Measurements from ENCODE around the gene RNF220. TPM values are rescaled to one million over a fixed set of nuclear protein-coding genes. Genes with fewer than 3 reads are reported as not detected.
A peak's percentile ranks its signal among the peaks of the same experiment; 100 is the strongest.

The RNF220 gene
- total RNA-seq, 4 donors from 2014 or later, result 112 to 134 (median 132) TPM

DNA sequence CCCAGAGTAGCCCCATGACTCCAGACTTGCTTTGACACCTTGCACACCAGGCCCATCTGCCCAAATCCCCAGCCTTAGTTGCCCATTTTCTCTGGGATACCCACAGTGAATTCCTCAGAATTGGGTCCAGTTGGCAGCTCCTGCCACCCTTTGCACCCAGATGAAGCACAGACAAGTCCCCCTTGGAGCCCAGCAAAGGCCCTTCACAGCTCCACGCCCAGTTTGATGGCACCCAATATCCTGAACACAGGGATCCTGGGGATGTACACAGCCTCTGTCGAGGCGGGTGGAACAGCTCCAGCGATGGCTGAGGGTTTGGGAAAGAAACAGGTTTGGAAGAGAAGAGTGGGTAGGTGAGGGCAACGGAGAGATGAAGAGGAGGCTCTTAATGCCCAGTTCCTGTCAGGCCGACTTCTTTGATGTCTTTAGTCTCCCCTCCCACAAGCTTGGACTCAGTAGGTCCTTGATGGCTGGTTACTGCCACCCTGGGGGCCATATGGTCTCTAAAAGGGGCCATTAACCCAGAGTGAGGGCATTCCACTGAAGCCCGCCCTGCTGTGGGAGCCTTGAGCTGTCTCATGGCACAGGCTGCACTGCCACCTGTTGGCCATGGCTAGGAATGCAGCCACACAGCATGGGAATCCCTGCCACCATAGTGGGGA lies 247.5 kb downstream of the RNF220 start:
- TF ChIP-seq POLR2A (IDR thresholded peaks at IDR 0.05) (no peak), EP300 (IDR thresholded peaks at IDR 0.05) (no peak), CTCF (IDR thresholded peaks at IDR 0.05) (peak in 3 of 4 experiments; percentile 94 to 97 (median 97)), POLR2AphosphoS5 (IDR thresholded peaks at IDR 0.05) (no peak)
- peak overlapping the region in 2 of 4 donors; percentile 23 to 53 for H3K27ac ChIP-seq
- H3K36me3 ChIP-seq, result peaks cover 0 to 72% of the 10 kb centered on the region in 2 donors

DNA sequence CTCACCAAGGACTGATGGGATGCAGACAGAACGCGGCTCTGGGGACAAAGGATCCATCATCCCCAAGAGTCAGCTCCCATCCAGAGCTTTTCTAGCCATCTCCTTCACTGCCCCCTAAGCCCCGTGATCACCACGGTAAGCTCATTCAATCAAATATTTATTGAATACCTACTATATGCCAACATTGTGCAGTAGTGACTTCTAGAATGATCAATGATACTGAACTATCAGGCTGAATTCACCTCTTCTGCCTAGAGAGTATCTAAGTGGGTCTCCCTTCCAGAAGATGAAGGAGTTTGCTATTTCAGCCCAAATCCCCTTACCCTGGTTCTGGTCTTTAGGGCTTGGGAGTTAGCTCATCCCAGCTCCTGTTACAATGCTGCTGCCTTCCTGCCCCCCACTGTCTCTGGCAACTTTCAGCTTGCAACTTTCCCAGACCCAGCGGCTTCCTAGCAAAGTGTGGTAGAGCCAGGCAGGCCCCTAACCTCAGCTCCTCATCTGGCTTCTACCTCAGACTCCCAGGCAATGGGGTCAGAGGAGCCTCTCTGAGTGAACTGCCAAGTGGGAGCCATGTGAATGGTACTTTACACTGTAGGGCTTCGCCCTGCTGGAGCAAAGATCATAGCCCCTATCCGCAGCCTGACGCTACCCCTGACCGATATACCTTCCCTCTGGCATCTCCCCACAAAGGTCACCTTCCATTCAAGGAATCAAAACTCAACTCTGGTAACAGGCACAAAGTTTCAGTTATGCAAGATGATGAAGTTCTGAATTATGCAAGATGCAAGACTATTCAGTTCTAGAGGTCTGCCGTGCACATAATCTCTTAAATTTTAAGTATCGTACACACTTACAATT lies 248.3 kb downstream of the RNF220 start:
- Histone ChIP-seq H3K27ac (no peak overlapping the region), H3K9me3 (no peaks in the 10 kb centered on the region), H3K36me3 (peaks cover 0 to 65% of the 10 kb centered on the region in 2 donors), H3K27me3 (no peaks in the 10 kb centered on the region), H3K4me3 (no peak overlapping the region), H3K4me1 (peaks cover 0 to 7% (median 0%) of the 10 kb centered on the region in 3 donors)
- TF ChIP-seq POLR2AphosphoS5 (IDR thresholded peaks at IDR 0.05) (no peak), EP300 (IDR thresholded peaks at IDR 0.05) (no peak), CTCF (IDR thresholded peaks at IDR 0.05) (no peak)
- no peak for ATAC-seq
- 52 to 77% methylated on average over 4 to 8 of the region's 11 CpGs for WGBS, 2 donors (ENCODE audit: low coverage in 1 of 2)

More for the DNA sequence above, 247.5 kb downstream of the RNF220 start:
- ATAC-seq, result peak; percentile 90
- Histone ChIP-seq H3K9me3 (no peaks in the 10 kb centered on the region), H3K4me1 (peaks cover 0 to 7% (median 0%) of the 10 kb centered on the region in 3 donors), H3K4me3 (no peak overlapping the region), H3K27me3 (no peaks in the 10 kb centered on the region)
- 20% methylated on average over 1 of the region's 7 CpGs; no CpG with 5 or more reads in 1 of the 2 donors for WGBS, 2 donors (ENCODE audit: low coverage in 1 of 2)

GRCh38 chr1:44654621-44655187 lies 249.6 kb downstream of the RNF220 start:
- 89 to 91% methylated on average over 9 to 14 of the region's 35 CpGs for WGBS, 2 donors (ENCODE audit: low coverage in 1 of 2)
- Histone ChIP-seq H3K4me1 (peaks cover 0 to 10% (median 0%) of the 10 kb centered on the region in 3 donors), H3K9me3 (no peaks in the 10 kb centered on the region), H3K4me3 (no peak overlapping the region), H3K27me3 (no peaks in the 10 kb centered on the region), H3K27ac (no peak overlapping the region), H3K36me3 (peaks cover 0 to 56% of the 10 kb centered on the region in 2 donors)
- TF ChIP-seq POLR2A (IDR thresholded peaks at IDR 0.05) (no peak), EP300 (IDR thresholded peaks at IDR 0.05) (no peak), POLR2AphosphoS5 (IDR thresholded peaks at IDR 0.05) (no peak), CTCF (IDR thresholded peaks at IDR 0.05) (no peak)
- no peak for ATAC-seq

GRCh38 chr1:44655609-44656008 lies 250.6 kb downstream of the RNF220 start:
- TF ChIP-seq CTCF (IDR thresholded peaks at IDR 0.05) (peak in 3 of 4 experiments; percentile 50 to 69 (median 50)), POLR2AphosphoS5 (IDR thresholded peaks at IDR 0.05) (no peak), EP300 (IDR thresholded peaks at IDR 0.05) (no peak), POLR2A (IDR thresholded peaks at IDR 0.05) (no peak)
- Histone ChIP-seq H3K4me3 (no peak overlapping the region), H3K4me1 (peaks cover 0 to 19% (median 0%) of the 10 kb centered on the region in 3 donors), H3K9me3 (no peaks in the 10 kb centered on the region), H3K27ac (no peak overlapping the region), H3K36me3 (peaks cover 0 to 47% of the 10 kb centered on the region in 2 donors), H3K27me3 (no peaks in the 10 kb centered on the region)
- WGBS, 2 donors (ENCODE audit: low coverage in 1 of 2), result 0 to 80% methylated on average over 1 to 3 of the region's 5 CpGs
- ATAC-seq, result peak; percentile 29
